HEK293T (cell line): ENCODE measurements around the gene WFDC5.

ENCODE experiments used
- CTCF ChIA-PET: fragments of 350-600 bp; formaldehyde crosslinking; extraction: SDS; loops from one replicate; lab custom pipeline; 2021; ENCODE audit warnings: antibody characterized with exemption, inconsistent platforms; lab: Yijun Ruan, JAX
- POLR2A ChIA-PET: fragments of 350-600 bp; formaldehyde crosslinking; extraction: SDS; loops from one replicate; lab custom pipeline; 2020; ENCODE audit warnings: antibody characterized with exemption, inconsistent platforms; lab: Yijun Ruan, JAX
- DNase-seq: peaks from one replicate; pipeline ENCODE4 v3.0.0; 2012; ENCODE audit warnings: mixed read lengths; ENCODE audit errors: extremely low spot score
- ARNT ChIP-seq: fragments of 450-650 bp; IDR thresholded peaks from 2 replicates; pipeline ENCODE4 v1.6.1; 2017; ENCODE audit warnings: mild to moderate bottlenecking
- BHLHE40 ChIP-seq: fragments of 450-650 bp; IDR thresholded peaks from 2 replicates; pipeline ENCODE4 v1.6.1; 2016; ENCODE audit warnings: mild to moderate bottlenecking, moderate library complexity, borderline replicate concordance
- CTBP1 ChIP-seq: fragments of 450-650 bp; IDR thresholded peaks from 2 replicates; pipeline ENCODE4 v1.6.1; 2016; ENCODE audit warnings: borderline replicate concordance
- ELF4 ChIP-seq: fragments of 450-650 bp; IDR thresholded peaks from 2 replicates; pipeline ENCODE4 v1.6.1; 2017; ENCODE audit warnings: antibody characterized with exemption
- FOXA1 ChIP-seq: fragments of 450-650 bp; IDR thresholded peaks from 2 replicates; pipeline ENCODE4 v1.6.1; 2016; ENCODE audit warnings: mild to moderate bottlenecking
- FOXK2 ChIP-seq: fragments of 450-650 bp; IDR thresholded peaks from 2 replicates; pipeline ENCODE4 v1.6.1; 2016; ENCODE audit warnings: mild to moderate bottlenecking
- FOXM1 ChIP-seq: fragments of 450-650 bp; IDR thresholded peaks from 2 replicates; pipeline ENCODE4 v1.6.1; 2017; ENCODE audit warnings: mild to moderate bottlenecking, borderline replicate concordance
- HDGF ChIP-seq: fragments of 450-650 bp; IDR thresholded peaks from 2 replicates; pipeline ENCODE4 v1.6.1; 2017; ENCODE audit warnings: antibody characterized with exemption, borderline replicate concordance
- L3MBTL2 ChIP-seq: fragments of 450-650 bp; conservative IDR thresholded peaks from 2 replicates; pipeline ENCODE4 v1.6.1; 2016; ENCODE audit warnings: mild to moderate bottlenecking
- LEF1 ChIP-seq: fragments of 450-650 bp; IDR thresholded peaks from 2 replicates; pipeline ENCODE4 v1.6.1; 2017; ENCODE audit warnings: mild to moderate bottlenecking, borderline replicate concordance
- NFRKB ChIP-seq: fragments of 450-650 bp; IDR thresholded peaks from 2 replicates; pipeline ENCODE4 v1.6.1; 2016; ENCODE audit warnings: mild to moderate bottlenecking, moderate library complexity
- SP1 ChIP-seq: fragments of 450-650 bp; IDR thresholded peaks from 2 replicates; pipeline ENCODE4 v1.6.1; 2017
- SUZ12 ChIP-seq: fragments of 450-650 bp; IDR thresholded peaks from 2 replicates; pipeline ENCODE4 v1.6.1; 2016; ENCODE audit warnings: mild to moderate bottlenecking
- TARDBP ChIP-seq: fragments of 450-650 bp; IDR thresholded peaks from 2 replicates; pipeline ENCODE4 v1.6.1; 2016
- ZNF384 ChIP-seq: fragments of 450-650 bp; IDR thresholded peaks from 2 replicates; pipeline ENCODE4 v1.6.1; 2016
- TF ChIP-seq, protein P1 (sequence below): fragments of 450-650 bp; IDR thresholded peaks from 2 replicates; pipeline ENCODE4 v1.6.1; 2016

The WFDC5 gene

DNA sequence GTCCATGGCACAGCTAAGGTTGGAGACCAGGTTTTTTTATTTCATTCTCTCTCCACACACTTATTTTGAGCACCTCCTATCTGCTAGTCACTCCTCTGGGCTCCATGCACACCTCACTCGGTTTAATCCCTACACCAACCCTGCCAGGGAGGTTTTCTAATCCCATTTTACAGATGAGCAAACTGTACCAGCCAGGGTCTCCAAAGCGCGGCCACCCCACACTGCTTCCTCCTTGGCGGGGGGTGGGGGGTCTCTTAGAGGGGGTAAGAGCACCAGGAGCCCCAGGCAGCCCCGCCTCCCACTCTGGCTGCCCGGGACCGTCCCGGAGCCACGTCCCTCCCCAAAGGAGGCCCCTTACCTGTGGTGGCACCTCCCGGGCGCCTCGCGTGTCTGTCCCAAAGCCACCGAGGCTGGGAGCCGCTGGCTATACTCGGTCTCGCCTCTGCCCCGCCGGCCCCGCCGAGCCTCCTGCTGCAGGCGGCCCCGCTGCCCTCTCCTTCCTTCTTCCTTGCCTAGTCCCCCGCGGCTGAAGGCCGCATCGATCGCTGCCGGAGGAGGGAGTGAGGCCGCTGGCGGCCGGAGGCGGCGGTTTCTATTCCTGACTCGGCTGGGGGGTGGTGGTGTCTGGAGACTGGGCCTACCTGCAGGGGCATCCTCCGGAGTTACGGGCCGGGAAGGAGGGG is 14.3 kb downstream of the WFDC5 start, which contains the start of gene KCNS1:
Gene KCNS1, minus strand, starts transcription at position 565 of the 683 bp plus-strand sequence. CDS start 1,891 bp downstream, outside the sequence.
- DNase-seq, result no peak
- POLR2A ChIA-PET, result interaction anchor here (1.2 kb wide), 1 partner anchor 9 kb away, joined by 3 read pairs; no protein-coding TSS in a partner anchor

DNA sequence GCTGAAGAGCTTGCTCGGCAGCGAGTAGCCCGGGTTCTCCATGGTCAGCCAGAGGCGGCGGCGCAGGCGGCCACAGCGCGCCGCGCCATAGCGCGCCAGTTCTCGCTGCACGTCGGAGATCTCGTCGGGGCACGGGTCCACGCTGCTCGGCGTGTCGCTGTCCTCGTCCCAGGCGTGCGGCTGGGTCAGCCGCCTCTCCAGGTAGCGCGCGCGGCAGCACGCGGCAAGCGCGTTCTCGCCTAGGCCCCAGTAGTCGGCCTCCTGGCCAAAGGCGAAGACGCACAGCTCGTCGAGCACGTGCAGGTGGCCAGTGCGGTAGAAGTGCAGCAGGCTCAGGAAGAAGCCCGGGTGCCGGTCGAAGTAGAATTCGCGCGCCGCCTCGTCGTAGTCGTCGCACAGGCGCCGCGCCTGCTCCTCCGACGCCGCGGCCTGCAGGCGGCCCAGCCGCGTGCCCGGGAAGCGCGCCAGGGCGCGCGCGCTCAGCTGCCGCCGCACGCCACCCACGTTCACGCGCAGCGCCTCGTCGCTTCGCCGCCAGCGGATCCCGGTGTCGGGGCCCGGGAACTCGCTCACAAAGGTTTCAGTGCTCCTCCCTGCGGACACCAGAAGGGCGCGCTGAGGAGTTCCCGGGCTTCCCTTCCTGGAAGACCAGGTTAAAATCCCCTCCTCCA is 16.7 kb downstream of the WFDC5 start:
- DNase-seq, result no peak
- TF ChIP-seq FOXK2 (no peak), TARDBP (no peak), SUZ12 (no peak), HDGF (no peak), FOXA1 (no peak)
- TF ChIP-seq, protein P1, sequence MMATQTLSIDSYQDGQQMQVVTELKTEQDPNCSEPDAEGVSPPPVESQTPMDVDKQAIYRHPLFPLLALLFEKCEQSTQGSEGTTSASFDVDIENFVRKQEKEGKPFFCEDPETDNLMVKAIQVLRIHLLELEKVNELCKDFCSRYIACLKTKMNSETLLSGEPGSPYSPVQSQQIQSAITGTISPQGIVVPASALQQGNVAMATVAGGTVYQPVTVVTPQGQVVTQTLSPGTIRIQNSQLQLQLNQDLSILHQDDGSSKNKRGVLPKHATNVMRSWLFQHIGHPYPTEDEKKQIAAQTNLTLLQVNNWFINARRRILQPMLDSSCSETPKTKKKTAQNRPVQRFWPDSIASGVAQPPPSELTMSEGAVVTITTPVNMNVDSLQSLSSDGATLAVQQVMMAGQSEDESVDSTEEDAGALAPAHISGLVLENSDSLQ, result no peak
- POLR2A ChIA-PET, result no interaction called here
- CTCF ChIA-PET, result no interaction called here

More for the DNA sequence above, 14.3 kb downstream of the WFDC5 start, which contains the start of gene KCNS1:
- CTCF ChIA-PET, result no interaction called here
- TF ChIP-seq, protein P1, result no peak
- TF ChIP-seq FOXK2 (no peak), SP1 (no peak), ELF4 (no peak), L3MBTL2 (no peak), NFRKB (no peak)

DNA sequence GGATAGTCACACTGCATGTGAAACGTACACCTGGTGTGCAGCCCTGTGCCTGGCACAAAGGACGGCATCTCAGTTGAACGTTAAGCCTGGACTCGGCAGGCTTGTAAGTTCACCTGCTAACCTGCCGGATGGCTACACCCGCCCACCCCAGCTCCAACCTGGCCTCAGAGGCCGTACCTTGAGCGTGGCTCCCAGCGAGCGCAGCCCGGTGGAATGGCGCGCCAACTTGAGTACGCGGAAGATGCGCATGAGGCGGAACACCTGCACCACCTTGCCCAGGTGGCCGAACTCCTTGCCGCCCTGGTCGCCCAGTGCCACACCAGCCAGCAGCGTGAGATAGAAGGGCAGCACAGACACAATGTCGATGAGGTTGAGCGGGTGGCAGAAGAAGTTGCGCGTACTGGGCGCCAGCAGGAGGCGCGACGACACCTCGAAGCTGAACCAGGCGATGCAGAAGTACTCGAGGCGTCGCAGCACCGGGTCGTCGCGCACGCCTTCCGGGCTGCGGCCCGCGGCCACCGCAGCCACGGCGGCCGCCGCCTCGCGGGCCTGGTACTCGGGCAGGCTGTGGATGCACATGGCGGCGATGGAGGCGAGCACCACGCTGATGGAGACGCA is 17.4 kb downstream of the WFDC5 start:
- POLR2A ChIA-PET, result no interaction called here

DNA sequence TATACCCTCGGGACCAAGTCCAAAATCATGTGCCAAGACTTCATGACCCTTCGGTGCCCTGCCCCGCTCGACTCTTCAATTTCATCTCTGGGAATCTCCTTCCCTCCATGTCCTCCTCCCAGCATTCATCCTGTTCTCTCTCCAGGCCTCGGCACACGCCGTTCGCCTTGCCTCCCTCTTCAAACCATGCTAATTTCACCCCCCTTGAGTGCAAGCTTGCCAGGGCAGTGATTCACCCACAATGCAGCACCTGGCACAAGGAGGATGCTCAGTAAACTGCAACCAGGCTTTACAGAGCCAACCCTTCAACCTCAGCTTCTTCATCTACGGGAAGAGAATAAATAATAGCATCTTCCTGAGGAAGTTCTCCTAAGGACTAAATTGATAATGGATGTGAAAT is 18.2 kb downstream of the WFDC5 start:
- no peak for DNase-seq
- TF ChIP-seq, protein P1, result no peak
- TF ChIP-seq SP1 (no peak), L3MBTL2 (no peak), CTBP1 (no peak), ARNT (no peak), HDGF (no peak), FOXK2 (no peak), FOXA1 (no peak), SUZ12 (no peak), BHLHE40 (no peak), LEF1 (no peak), TARDBP (no peak), ELF4 (no peak)
- POLR2A ChIA-PET, result no interaction called here
- CTCF ChIA-PET, result interaction anchor here (0.6 to 2.6 kb wide), 12 partner anchors 10 to 197 kb away, joined by 3 to 41 read pairs (median 10); no protein-coding TSS in a partner anchor

More for the DNA sequence above, 17.4 kb downstream of the WFDC5 start:
- CTCF ChIA-PET, result interaction anchor here (2.0 to 2.6 kb wide), 4 partner anchors 9 to 86 kb away, joined by 11 to 41 read pairs (median 14); no protein-coding TSS in a partner anchor
- TF ChIP-seq SUZ12 (no peak), ZNF384 (no peak), L3MBTL2 (no peak), SP1 (no peak), ELF4 (no peak), FOXA1 (no peak), TARDBP (no peak), CTBP1 (no peak), NFRKB (no peak), FOXK2 (no peak), FOXM1 (no peak), HDGF (no peak), BHLHE40 (no peak), ARNT (no peak), LEF1 (no peak)
- TF ChIP-seq, protein P1, result no peak
- DNase-seq, result no peak

DNA sequence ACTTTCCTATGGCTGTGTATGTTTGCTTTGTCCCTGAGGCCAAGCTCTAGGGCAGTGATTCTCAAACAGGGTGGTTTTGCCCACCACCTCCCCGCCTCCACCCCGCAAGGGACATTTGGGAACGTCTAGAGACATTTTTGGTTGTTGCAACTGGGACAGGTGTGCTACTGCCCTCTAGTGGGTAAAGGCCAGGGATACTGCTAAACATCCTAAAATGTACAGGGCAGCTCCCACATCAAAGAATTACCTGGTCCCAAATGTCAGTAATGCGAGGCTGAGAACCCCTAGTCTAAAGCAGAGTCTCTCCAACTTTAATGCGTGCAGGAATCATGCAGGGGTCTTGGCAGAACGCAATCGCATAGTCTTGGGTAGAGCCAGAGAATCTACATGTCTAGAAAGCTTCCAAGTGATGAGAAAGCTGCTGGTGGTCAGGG is 19.2 kb downstream of the WFDC5 start:
- DNase-seq, result peak; percentile 66
- POLR2A ChIA-PET, result no interaction called here
- TF ChIP-seq SP1 (no peak), TARDBP (no peak), FOXM1 (no peak), FOXA1 (no peak), ZNF384 (no peak), SUZ12 (no peak), HDGF (no peak), CTBP1 (no peak)
- CTCF ChIA-PET, result interaction anchor here (0.6 to 2.6 kb wide), 19 partner anchors 9 to 349 kb away, joined by 3 to 41 read pairs (median 4); no protein-coding TSS in a partner anchor
